ENCODE data around the gene UBE2QL1.

UBE2QL1 gene

GRCh38 chr5:6478793-6479192 lies 30.1 kb downstream of the UBE2QL1 start:
- no peak for DNase-seq (ENCODE audit: low read depth)

- no peak for DNase-seq (ENCODE audit: low read depth)
Observed at GRCh38 chr5:6480133-6481051, 31.7 kb downstream of the UBE2QL1 start.

- no peak for DNase-seq (ENCODE audit: low read depth)
Observed at GRCh38 chr5:6482735-6483134, 34.1 kb downstream of the UBE2QL1 start.

- no peak for DNase-seq (ENCODE audit: low read depth)
Observed at GRCh38 chr5:6483880-6484382, 35.3 kb downstream of the UBE2QL1 start.

GRCh38 chr5:6484446-6484845 lies 35.8 kb downstream of the UBE2QL1 start:
- DNase-seq (ENCODE audit: low read depth): no peak

- DNase-seq (ENCODE audit: low read depth): no peak
Observed at GRCh38 chr5:6484899-6485298, 36.2 kb downstream of the UBE2QL1 start.

GRCh38 chr5:6485441-6485840 lies 36.8 kb downstream of the UBE2QL1 start:
- DNase-seq (ENCODE audit: low read depth): no peak

GRCh38 chr5:6486074-6486473 lies 37.4 kb downstream of the UBE2QL1 start:
- no peak for DNase-seq (ENCODE audit: low read depth)

- no peak for DNase-seq (ENCODE audit: low read depth)
Observed at GRCh38 chr5:6487081-6487480, 38.4 kb downstream of the UBE2QL1 start.

- no peak for DNase-seq (ENCODE audit: low read depth)
Observed at GRCh38 chr5:6488021-6488420, 39.4 kb downstream of the UBE2QL1 start.

- DNase-seq (ENCODE audit: low read depth): no peak
Observed at GRCh38 chr5:6489643-6490185, 41.1 kb downstream of the UBE2QL1 start.

- DNase-seq (ENCODE audit: low read depth): no peak
Observed at GRCh38 chr5:6490246-6490645, 41.6 kb downstream of the UBE2QL1 start.

- DNase-seq (ENCODE audit: low read depth): no peak
Observed at GRCh38 chr5:6490693-6491092, 42.0 kb downstream of the UBE2QL1 start.

- no peak for DNase-seq (ENCODE audit: low read depth)
Observed at GRCh38 chr5:6491196-6491918, 42.7 kb downstream of the UBE2QL1 start.

GRCh38 chr5:6491919-6492290 lies 43.2 kb downstream of the UBE2QL1 start:
- DNase-seq (ENCODE audit: low read depth): no peak

- DNase-seq (ENCODE audit: low read depth): no peak
Observed at GRCh38 chr5:6492934-6493333, 44.3 kb downstream of the UBE2QL1 start.

- no peak for DNase-seq (ENCODE audit: low read depth)
Observed at GRCh38 chr5:6493681-6494454, 45.2 kb downstream of the UBE2QL1 start.

- DNase-seq (ENCODE audit: low read depth): no peak
Observed at GRCh38 chr5:6494939-6495338, 46.3 kb downstream of the UBE2QL1 start.

- no peak for DNase-seq (ENCODE audit: low read depth)
Observed at GRCh38 chr5:6495433-6496206, 47.0 kb downstream of the UBE2QL1 start.

GRCh38 chr5:6496207-6496584 lies 47.5 kb downstream of the UBE2QL1 start:
- DNase-seq (ENCODE audit: low read depth): no peak

GRCh38 chr5:6496636-6497035 lies 48.0 kb downstream of the UBE2QL1 start:
- DNase-seq (ENCODE audit: low read depth): no peak
